ENCODE measurements around the gene FFAR2.

Gene FFAR2

GRCh38 chr19:35498984-35499527 lies 51.0 kb downstream of the FFAR2 start:
- H3K4me3 ChIP-seq (ENCODE audit: low read depth, low read length), result no peak overlapping the region
- TF ChIP-seq POLR2A (IDR thresholded peaks at IDR 0.05; ENCODE audit: extremely low read depth, insufficient read length) (no peak), MAX (IDR thresholded peaks at IDR 0.05; ENCODE audit: low read depth, low read length) (no peak), CTCF (IDR thresholded peaks at IDR 0.05; ENCODE audit: low read depth, low read length) (no peak), MYC (IDR thresholded peaks at IDR 0.05; ENCODE audit: low read depth, low read length) (no peak)
- no peak for DNase-seq (ENCODE audit: low read depth)

GRCh38 chr19:35500611-35501010 lies 52.6 kb downstream of the FFAR2 start:
- TF ChIP-seq POLR2A (IDR thresholded peaks at IDR 0.05; ENCODE audit: extremely low read depth, insufficient read length) (no peak), MAX (IDR thresholded peaks at IDR 0.05; ENCODE audit: low read depth, low read length) (no peak), MYC (IDR thresholded peaks at IDR 0.05; ENCODE audit: low read depth, low read length) (no peak), CTCF (IDR thresholded peaks at IDR 0.05; ENCODE audit: low read depth, low read length) (no peak)
- H3K4me3 ChIP-seq (ENCODE audit: low read depth, low read length), result no peak overlapping the region
- no peak for DNase-seq (ENCODE audit: low read depth)

Measured in NB4 (cell line).